Spleen (tissue), 11 donors: ENCODE measurements around the gene ELFN1. TPM values are rescaled to one million over a fixed set of nuclear protein-coding genes. Genes with fewer than 3 reads are reported as not detected.

Experiments used
- DNase-seq: peaks from one replicate; pipeline ENCODE4 v3.0.0-alpha.2; 2020
- H3K27ac ChIP-seq, 8 donors: fragments of 200-600 bp; sonication (generic) in 7 of 8; 1 replicate in 4 of 8; 2 replicates in 4 of 8; pipeline versions ENCODE4 v1.5.0 to v1.8.0; 2016 to 2021; ENCODE audit warnings: inconsistent platforms in 4 of 8, mild to moderate bottlenecking in 4 of 8, moderate library complexity in 1 of 8
- H3K27me3 ChIP-seq, 7 donors: fragments of 200-600 bp; sonication (generic) in 6 of 7; replicated peaks in 1 of 7; 1 replicate in 4 of 7; 2 replicates in 3 of 7; pipeline versions ENCODE4 v1.5.0 to v1.8.0; 2016 to 2021; ENCODE audit warnings: inconsistent platforms in 3 of 7, mild to moderate bottlenecking in 1 of 7
- H3K36me3 ChIP-seq, 6 donors: fragments of 200-600 bp; sonication (generic) in 5 of 6; 1 replicate in 4 of 6; 2 replicates in 2 of 6; pipeline versions ENCODE4 v1.5.0 to v1.8.0; 2016 to 2021; ENCODE audit warnings: inconsistent platforms in 2 of 6
- H3K4me1 ChIP-seq, 6 donors: fragments of 200-600 bp; sonication (generic) in 5 of 6; 1 replicate in 3 of 6; 2 replicates in 3 of 6; pipeline versions ENCODE4 v1.5.0 to v1.8.0; 2016 to 2021; ENCODE audit warnings: inconsistent platforms in 3 of 6
- H3K4me3 ChIP-seq, 8 donors: fragments of 200-600 bp; sonication (generic) in 7 of 8; 1 replicate in 4 of 8; 2 replicates in 4 of 8; pipeline versions ENCODE4 v1.5.0 to v1.8.0; 2016 to 2021; ENCODE audit warnings: inconsistent platforms in 4 of 8, mild to moderate bottlenecking in 4 of 8, moderate library complexity in 2 of 8
- H3K9me3 ChIP-seq, 8 donors: fragments of 200-600 bp; sonication (generic) in 7 of 8; 1 replicate in 4 of 8; 2 replicates in 4 of 8; pipeline versions ENCODE4 v1.5.0 to v1.8.0; 2016 to 2021; ENCODE audit warnings: inconsistent platforms in 4 of 8
- POLR2A ChIP-seq, 3 donors: fragments of 450-650 bp; IDR thresholded peaks; one replicate each; pipeline ENCODE4 v1.5.1; 2017; ENCODE audit warnings: antibody characterized with exemption in 3 of 3, mild to moderate bottlenecking in 1 of 3
- POLR2AphosphoS5 ChIP-seq, 3 donors: sonication (generic); formaldehyde crosslinking; IDR thresholded peaks; one replicate each; pipeline ENCODE4 v1.5.1; 2017; ENCODE audit warnings: antibody characterized with exemption in 3 of 3
- WGBS, 5 donors: extraction: QIAGEN DNeasy Blood & Tissue Kit in 3 of 5; methylation state at CpG; one replicate each; pipeline versions ENCODE4 v1.1.5 to v1.1.7; 2013 to 2018; 5-methylcytosine and 5-hydroxymethylcytosine counted together
- intact Hi-C: fragments of 100-400 bp; cut with DNase I; formaldehyde crosslinking; loops from one replicate; pipeline ENCODE4 v1.15.0; 2023; ENCODE audit warnings: low total_unique reads
- polyA plus RNA-seq, 3 donors: library from polyadenylated mRNA; stranded (reverse); fragments of 200-250 nt; gene quantifications; one replicate each; pipeline ENCODE4 v1.2.1, GENCODE V29; 2013
- total RNA-seq, 7 donors: library from RNA; depleted of rRNA in 3 of 7; stranded (reverse); fragments of >200 nt in 3 of 7; fragmentation: NEBNext Ultra II Directional in 4 of 7; extraction: Animal tissue kit (Norgen Biotek cat#: 25700) in 4 of 7; gene quantifications; one replicate each; pipeline versions ENCODE4 v1.1.0 to v1.2.1, GENCODE V29; 2016 to 2021
- TF ChIP-seq, protein P1 (sequence below), 11 experiments: fragments of 200-600 bp in 7 of 11; fragments of 450-650 bp in 4 of 11; sonication (generic) in 4 of 11; IDR thresholded peaks in 8 of 11; conservative IDR thresholded peaks in 3 of 11; 1 replicate in 7 of 11; 2 replicates in 4 of 11; pipeline versions ENCODE4 v1.4.0 to v1.8.0; 2016 to 2021; ENCODE audit warnings: antibody characterized with exemption in 11 of 11, inconsistent platforms in 4 of 11, mild to moderate bottlenecking in 1 of 11
- donor health status: healthy with polysubstance abuse.
- donor health status: DM: no; HTN: no; CAD: no; lungs with moderate emphysema.
- donor health status: DM: no; HTN: no; CAD: no.
- donor health status: Bipolar disorder and iron deficiency.
- donor health status: healthy.
- donor health status: DM: no; HTN: no; CAD: no.
- donor health status: DM: yes; HTN: yes; CAD: no.

ELFN1 gene
- total and polyA plus RNA-seq, 10 donors = 0.22 to 3.9 (median 2.4) TPM

DNA sequence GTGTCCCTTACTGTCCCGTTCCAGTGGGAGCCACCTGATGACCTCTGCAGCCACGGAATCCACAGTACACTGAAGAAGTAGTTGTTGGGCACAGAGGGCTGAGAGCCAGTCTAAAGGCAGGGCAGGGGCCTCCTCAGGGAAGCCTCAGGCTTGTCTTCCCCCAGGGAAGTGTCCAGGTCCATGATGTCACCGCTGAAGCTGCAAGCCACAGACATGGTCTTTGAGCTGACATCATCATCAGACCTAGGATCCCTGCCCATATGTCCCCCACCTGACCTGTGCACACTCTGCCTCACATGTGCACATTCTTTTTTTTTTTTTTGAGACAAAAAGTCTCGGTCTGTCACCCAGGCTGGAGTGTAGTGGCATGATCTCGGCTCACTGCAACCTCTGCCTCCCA, 38.4 kb upstream of the ELFN1 start:
- intact Hi-C loops = no loop called here
- H3K36me3 ChIP-seq = no peaks in the 10 kb centered on the region
- H3K4me1 ChIP-seq = no peaks in the 10 kb centered on the region
- H3K27me3 ChIP-seq = peaks cover 0 to 40% (median 0%) of the 10 kb centered on the region in 7 donors
- H3K27ac ChIP-seq = no peak overlapping the region
- no peak for DNase-seq
- H3K4me3 ChIP-seq = no peak overlapping the region
- peaks cover 0 to 55% (median 31%) of the 10 kb centered on the region in 8 donors for H3K9me3 ChIP-seq
- 78 to 89% (median 87%) methylated on average over 2 to 5 of the region's 5 CpGs for WGBS, 5 donors
- no peak for TF ChIP-seq POLR2A (IDR thresholded peaks at IDR 0.05)
- no peak for TF ChIP-seq POLR2AphosphoS5 (IDR thresholded peaks at IDR 0.05)
- TF ChIP-seq, protein P1, sequence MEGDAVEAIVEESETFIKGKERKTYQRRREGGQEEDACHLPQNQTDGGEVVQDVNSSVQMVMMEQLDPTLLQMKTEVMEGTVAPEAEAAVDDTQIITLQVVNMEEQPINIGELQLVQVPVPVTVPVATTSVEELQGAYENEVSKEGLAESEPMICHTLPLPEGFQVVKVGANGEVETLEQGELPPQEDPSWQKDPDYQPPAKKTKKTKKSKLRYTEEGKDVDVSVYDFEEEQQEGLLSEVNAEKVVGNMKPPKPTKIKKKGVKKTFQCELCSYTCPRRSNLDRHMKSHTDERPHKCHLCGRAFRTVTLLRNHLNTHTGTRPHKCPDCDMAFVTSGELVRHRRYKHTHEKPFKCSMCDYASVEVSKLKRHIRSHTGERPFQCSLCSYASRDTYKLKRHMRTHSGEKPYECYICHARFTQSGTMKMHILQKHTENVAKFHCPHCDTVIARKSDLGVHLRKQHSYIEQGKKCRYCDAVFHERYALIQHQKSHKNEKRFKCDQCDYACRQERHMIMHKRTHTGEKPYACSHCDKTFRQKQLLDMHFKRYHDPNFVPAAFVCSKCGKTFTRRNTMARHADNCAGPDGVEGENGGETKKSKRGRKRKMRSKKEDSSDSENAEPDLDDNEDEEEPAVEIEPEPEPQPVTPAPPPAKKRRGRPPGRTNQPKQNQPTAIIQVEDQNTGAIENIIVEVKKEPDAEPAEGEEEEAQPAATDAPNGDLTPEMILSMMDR (IDR thresholded peaks at IDR 0.05 in 8 of 11, conservative IDR thresholded peaks at IDR 0.05 in 3 of 11) = no peak

DNA sequence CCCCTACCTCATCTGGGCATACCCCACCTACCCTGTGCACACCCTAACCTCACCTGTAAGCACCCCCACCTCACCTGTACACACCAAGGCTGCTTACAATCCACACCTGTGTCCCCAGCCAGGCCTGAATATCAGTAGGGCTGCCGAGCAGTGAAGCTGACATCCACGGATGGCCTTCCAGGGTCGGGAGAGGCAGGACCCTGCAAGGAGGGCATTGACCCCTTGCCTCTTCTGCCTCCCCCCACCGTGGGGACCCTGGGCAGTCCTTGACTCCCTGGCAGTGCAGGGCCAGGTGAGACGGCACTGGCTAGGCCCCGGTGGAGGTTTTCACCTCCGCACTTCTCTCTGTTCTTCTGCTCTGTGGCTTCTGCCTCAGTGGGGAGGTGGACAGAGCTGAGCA, 37.6 kb upstream of the ELFN1 start:
- 60 to 85% (median 76%) methylated on average over 5 to 7 of the region's 7 CpGs for WGBS, 5 donors
- Histone ChIP-seq H3K4me1 (no peaks in the 10 kb centered on the region), H3K4me3 (no peak overlapping the region), H3K36me3 (no peaks in the 10 kb centered on the region), H3K9me3 (peaks cover 0 to 58% (median 39%) of the 10 kb centered on the region in 8 donors), H3K27ac (no peak overlapping the region), H3K27me3 (peaks cover 0 to 40% (median 0%) of the 10 kb centered on the region in 7 donors)
- TF ChIP-seq POLR2A (IDR thresholded peaks at IDR 0.05) = no peak
- TF ChIP-seq, protein P1 (IDR thresholded peaks at IDR 0.05 in 8 of 11, conservative IDR thresholded peaks at IDR 0.05 in 3 of 11) = no peak
- TF ChIP-seq POLR2AphosphoS5 (IDR thresholded peaks at IDR 0.05) = no peak
- intact Hi-C loops = no loop called here
- no peak for DNase-seq

DNA sequence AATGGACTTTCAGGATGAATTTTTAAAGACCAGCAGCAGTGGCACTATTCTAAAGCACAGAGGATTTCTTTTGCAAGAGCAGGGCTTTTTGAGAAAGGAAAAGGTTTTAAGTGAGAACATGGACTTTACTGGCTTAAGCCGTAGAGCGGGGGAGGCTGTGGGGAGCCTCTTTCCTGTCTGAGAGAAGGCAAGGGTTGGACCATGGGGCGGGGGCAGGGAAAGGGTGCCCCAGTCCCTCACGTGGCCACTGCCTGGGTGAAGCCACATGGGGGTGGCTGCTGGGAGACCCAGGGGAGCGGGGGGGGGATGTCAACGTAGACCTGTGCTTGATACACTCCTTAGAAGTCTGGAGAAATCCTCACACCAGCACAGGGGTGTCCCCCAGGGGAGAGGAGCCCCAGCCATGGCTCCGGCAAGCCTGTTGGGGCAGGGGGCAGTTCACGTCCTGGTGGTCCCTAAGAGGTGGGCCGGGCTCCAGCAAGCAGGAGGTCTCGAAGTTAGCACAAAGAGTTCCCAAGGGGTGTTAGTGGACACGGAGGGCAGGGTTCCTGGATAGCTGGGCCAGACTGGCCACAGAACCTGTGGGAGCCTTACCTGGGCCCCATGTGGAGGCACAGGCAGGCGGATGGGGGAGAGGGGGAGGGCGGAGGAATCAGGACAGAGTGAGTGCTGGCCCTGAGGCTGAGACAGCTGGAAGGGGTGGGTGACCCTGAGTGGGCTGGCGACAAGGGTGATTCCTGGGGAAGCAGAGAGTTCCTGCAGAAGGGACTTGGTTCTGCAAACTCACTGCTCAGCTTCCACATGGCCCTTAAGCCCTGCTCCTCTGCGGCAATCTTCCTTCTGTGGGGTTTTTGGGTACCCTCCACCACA, 36.9 kb upstream of the ELFN1 start:
- Histone ChIP-seq H3K27ac (no peak overlapping the region), H3K27me3 (peaks cover 0 to 43% (median 0%) of the 10 kb centered on the region in 7 donors), H3K4me3 (no peak overlapping the region), H3K36me3 (no peaks in the 10 kb centered on the region), H3K9me3 (peaks cover 0 to 65% (median 46%) of the 10 kb centered on the region in 8 donors), H3K4me1 (no peaks in the 10 kb centered on the region)
- no peak for DNase-seq
- intact Hi-C loops = no loop called here
- TF ChIP-seq, protein P1 (IDR thresholded peaks at IDR 0.05 in 8 of 11, conservative IDR thresholded peaks at IDR 0.05 in 3 of 11) = no peak
- TF ChIP-seq POLR2AphosphoS5 (IDR thresholded peaks at IDR 0.05) (no peak), POLR2A (IDR thresholded peaks at IDR 0.05) (no peak)
- WGBS, 5 donors = 49 to 64% (median 60%) methylated on average over 15 of the region's 15 CpGs

DNA sequence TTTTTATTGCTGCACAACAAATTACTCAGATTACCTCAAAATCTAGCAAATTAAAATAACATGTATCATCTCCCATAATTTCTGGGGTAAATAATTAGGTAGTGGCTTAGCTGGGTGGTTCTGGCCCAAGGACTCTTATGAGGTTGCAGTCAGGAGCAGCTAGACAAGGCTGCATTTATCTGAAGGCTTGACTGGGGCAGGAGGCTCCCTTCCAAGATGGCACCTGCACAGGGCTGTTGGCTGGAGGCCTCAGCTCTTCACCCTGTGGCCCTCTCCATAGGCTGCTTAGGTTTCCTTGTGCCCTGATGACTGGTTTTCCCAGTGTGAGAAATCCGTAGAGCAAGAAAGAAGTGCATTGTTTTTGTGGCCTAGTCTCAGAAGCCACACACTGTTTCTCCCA, 34.7 kb upstream of the ELFN1 start:
- intact Hi-C loops = no loop called here
- Histone ChIP-seq H3K27ac (no peak overlapping the region), H3K4me1 (no peaks in the 10 kb centered on the region), H3K27me3 (peaks cover 0 to 48% (median 0%) of the 10 kb centered on the region in 7 donors), H3K9me3 (peaks cover 0 to 49% (median 40%) of the 10 kb centered on the region in 8 donors), H3K4me3 (no peak overlapping the region), H3K36me3 (no peaks in the 10 kb centered on the region)
- no peak for DNase-seq
- TF ChIP-seq POLR2A (IDR thresholded peaks at IDR 0.05) (no peak), POLR2AphosphoS5 (IDR thresholded peaks at IDR 0.05) (no peak)
- WGBS, 5 donors = 86 to 100% (median 94%) methylated on average over 1 of the region's 1 CpG
